Measurements from ENCODE around the gene EXO5.

- TF ChIP-seq CTCF (IDR thresholded peaks at IDR 0.05) (no peak), POLR2A (IDR thresholded peaks at IDR 0.05) (no peak)
Observed at GRCh38 chr1:40531381-40532061, 23.0 kb downstream of the EXO5 start, which contains the start of gene ZNF684.

Data from testis (tissue), 2 donors.